Esophagus muscularis mucosa (tissue), 3 donors: ENCODE measurements around the gene PATL1.

Experiments
- CTCF ChIP-seq, 3 experiments: fragments of 200-600 bp in 2 of 3; fragments of 450-650 bp in 1 of 3; sonication (generic) in 2 of 3; IDR thresholded peaks; one replicate each; pipeline ENCODE4 v1.5.1; 2017 to 2019; ENCODE audit warnings: antibody characterized with exemption in 3 of 3, mild to moderate bottlenecking in 2 of 3, moderate library complexity in 1 of 3
- POLR2A ChIP-seq: fragments of 450-650 bp; IDR thresholded peaks from one replicate; pipeline ENCODE4 v1.6.1; 2017; ENCODE audit warnings: antibody characterized with exemption, moderate library complexity, mild to moderate bottlenecking, low read depth

GRCh38 chr11:59713745-59714144 lies 44.9 kb upstream of the PATL1 start, which contains the start of gene OR10V1:
- TF ChIP-seq CTCF (IDR thresholded peaks at IDR 0.05) (no peak), POLR2A (no peak)
